K562 (cell line): Measurements from ENCODE around the gene ZNF785. TPM values are rescaled to one million over a fixed set of nuclear protein-coding genes. Genes with fewer than 3 reads are reported as not detected.

Experiments used
- CREBBP ChIP-seq: IDR thresholded peaks from one replicate; pipeline ENCODE4 v1.6.1; 2012; ENCODE audit warnings: low read depth, mild to moderate bottlenecking, control low read depth, inconsistent platforms, low read length
- ELF4 ChIP-seq: fragments of 450-650 bp; formaldehyde crosslinking; IDR thresholded peaks from 2 replicates; pipeline ENCODE4 v1.4.0; 2022; ENCODE audit warnings: missing genetic modification characterization
- MEF2A ChIP-seq: IDR thresholded peaks from 2 replicates; pipeline ENCODE4 v1.6.1; 2011; ENCODE audit warnings: low read depth, mild to moderate bottlenecking, low read length, moderate library complexity; ENCODE audit not compliant: control insufficient read depth
- NFATC3 ChIP-seq: fragments of 450-650 bp; IDR thresholded peaks from 2 replicates; pipeline ENCODE4 v1.6.1; 2017; ENCODE audit warnings: mild to moderate bottlenecking
- PRMT5 ChIP-seq: sonication (generic); formaldehyde crosslinking; IDR thresholded peaks from 2 replicates; pipeline ENCODE4 v1.5.0; 2020; ENCODE audit warnings: missing genetic modification reagents
- TOE1 ChIP-seq, 2 experiments: fragments of 450-650 bp in 1 of 2; sonication (generic) in 1 of 2; formaldehyde crosslinking in 1 of 2; IDR thresholded peaks; 2 replicates each; pipeline versions ENCODE4 v1.7.1 to v1.8.0; 2016 to 2022; ENCODE audit warnings: borderline replicate concordance in 2 of 2, mild to moderate bottlenecking in 2 of 2, antibody characterized with exemption in 1 of 2, inconsistent platforms in 1 of 2, low read depth in 1 of 2, missing genetic modification reagents in 1 of 2, moderate library complexity in 1 of 2
- ZNF766 ChIP-seq: fragments of 200-800 bp; sonication (Bioruptor generic); conservative IDR thresholded peaks from 2 replicates; pipeline ENCODE4 v1.6.1; 2016; ENCODE audit warnings: missing genetic modification characterization, missing compliant biosample characterization
- polyA plus RNA-seq, 8 experiments: library from polyadenylated mRNA; depleted of rRNA in 4 of 8; stranded (reverse) in 5 of 8; unstranded in 3 of 8; fragments of >200 nt; fragmentation: Nextera tagmentation in 2 of 8; fragmentation: Illumina TruSeq in 1 of 8; extraction: Ambion mirVana in 2 of 8; extraction: Trizol in 1 of 8; gene quantifications; 2 replicates each; pipeline versions ENCODE4 v1.2.1 to v1.2.3, GENCODE V29; 2011 to 2014; ENCODE audit warnings: inconsistent platforms in 1 of 8, missing spikeins in 1 of 8
- total RNA-seq, 7 experiments: library from RNA; depleted of rRNA in 6 of 7; stranded (reverse); fragments of >200 nt in 6 of 7; fragmentation: Illumina TruSeq in 2 of 7; extraction: Trizol in 2 of 7; gene quantifications; 2 replicates each; pipeline versions ENCODE4 v1.2.1 to v1.2.3, GENCODE V29; 2011 to 2021; ENCODE audit warnings: low replicate concordance in 1 of 7
- TF ChIP-seq, protein P1 (sequence below): fragments of 450-650 bp; IDR thresholded peaks from 2 replicates; pipeline ENCODE4 v1.6.1; 2014; ENCODE audit warnings: low read depth, mild to moderate bottlenecking, moderate library complexity, borderline replicate concordance
- TF ChIP-seq, protein P2 (sequence below): fragments of 450-650 bp; IDR thresholded peaks from 2 replicates; pipeline ENCODE4 v1.6.1; 2018; ENCODE audit not compliant: partially characterized antibody
- TF ChIP-seq, protein P3 (sequence below): sonication (generic); formaldehyde crosslinking; IDR thresholded peaks from 2 replicates; pipeline ENCODE4 v1.8.1; 2023; ENCODE audit warnings: mild to moderate bottlenecking, missing genetic modification reagents
- TF ChIP-seq, protein P4 (sequence below): fragments of 250-450 bp; sonication (Bioruptor Pico); IDR thresholded peaks from 2 replicates; pipeline ENCODE4 v1.4.0; 2020
- TF ChIP-seq, protein P5 (sequence below): fragments of 250-450 bp; sonication (Bioruptor Pico); IDR thresholded peaks from 2 replicates; pipeline ENCODE4 v1.9.0; 2021; ENCODE audit warnings: mild to moderate bottlenecking, inconsistent platforms

Gene ZNF785
- total and polyA plus RNA-seq, 9 of the 15 experiments (the other 6 are each of a cell fraction or from before 2014, with no cell fraction given): 0.64 to 11.0 (median 6.4) TPM

DNA sequence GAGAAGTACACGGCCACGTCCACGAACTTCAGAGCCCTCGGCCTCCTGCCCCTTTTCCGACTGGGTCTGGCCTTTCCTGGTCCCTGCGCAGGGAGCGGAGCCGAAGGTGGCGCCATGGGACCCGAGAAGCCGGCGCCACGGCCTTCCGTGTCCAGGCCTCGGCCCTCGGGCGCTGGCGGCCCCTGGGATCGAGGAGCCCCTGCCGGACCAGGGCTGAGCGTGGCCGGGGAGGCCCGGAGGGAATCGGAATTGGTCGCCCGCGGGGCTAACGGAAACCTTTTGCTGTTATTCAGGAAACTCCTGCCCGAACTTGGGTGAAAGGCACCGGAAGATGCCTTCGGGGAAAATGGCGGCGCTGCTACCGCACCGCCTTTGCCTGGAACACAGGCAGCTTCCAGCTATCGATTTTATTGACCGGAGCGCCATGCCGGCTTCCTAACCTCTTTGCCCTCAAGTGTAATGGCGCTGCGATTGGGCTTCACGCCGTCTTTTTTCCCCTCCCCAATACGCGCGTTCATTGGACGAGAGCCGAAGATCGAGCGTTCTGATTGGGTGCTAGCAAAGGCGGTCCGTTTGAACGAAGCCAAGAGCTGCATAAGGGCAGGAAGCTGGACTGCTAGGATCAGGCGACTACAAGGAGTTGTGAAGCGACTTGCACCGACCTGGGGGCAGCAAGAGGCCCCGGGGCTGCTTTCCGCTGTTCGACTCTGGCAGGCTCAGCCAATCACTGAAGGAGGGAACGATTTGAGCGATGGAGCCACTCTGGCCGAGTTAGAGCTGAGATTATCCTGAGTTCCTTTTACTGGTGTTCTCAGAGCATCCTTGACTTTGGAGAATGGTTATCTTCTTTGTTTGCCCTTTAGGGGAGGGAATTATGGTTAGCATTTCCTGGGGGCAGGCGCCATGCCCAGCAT lies 24.7 kb upstream of the ZNF785 start, which contains the start of gene ZNF689 (continued):
- TF ChIP-seq, protein P1, sequence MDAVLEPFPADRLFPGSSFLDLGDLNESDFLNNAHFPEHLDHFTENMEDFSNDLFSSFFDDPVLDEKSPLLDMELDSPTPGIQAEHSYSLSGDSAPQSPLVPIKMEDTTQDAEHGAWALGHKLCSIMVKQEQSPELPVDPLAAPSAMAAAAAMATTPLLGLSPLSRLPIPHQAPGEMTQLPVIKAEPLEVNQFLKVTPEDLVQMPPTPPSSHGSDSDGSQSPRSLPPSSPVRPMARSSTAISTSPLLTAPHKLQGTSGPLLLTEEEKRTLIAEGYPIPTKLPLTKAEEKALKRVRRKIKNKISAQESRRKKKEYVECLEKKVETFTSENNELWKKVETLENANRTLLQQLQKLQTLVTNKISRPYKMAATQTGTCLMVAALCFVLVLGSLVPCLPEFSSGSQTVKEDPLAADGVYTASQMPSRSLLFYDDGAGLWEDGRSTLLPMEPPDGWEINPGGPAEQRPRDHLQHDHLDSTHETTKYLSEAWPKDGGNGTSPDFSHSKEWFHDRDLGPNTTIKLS: 0 out of 2 replicates have a peak, but pooled peaks have one; percentile 36
- TF ChIP-seq, protein P2, sequence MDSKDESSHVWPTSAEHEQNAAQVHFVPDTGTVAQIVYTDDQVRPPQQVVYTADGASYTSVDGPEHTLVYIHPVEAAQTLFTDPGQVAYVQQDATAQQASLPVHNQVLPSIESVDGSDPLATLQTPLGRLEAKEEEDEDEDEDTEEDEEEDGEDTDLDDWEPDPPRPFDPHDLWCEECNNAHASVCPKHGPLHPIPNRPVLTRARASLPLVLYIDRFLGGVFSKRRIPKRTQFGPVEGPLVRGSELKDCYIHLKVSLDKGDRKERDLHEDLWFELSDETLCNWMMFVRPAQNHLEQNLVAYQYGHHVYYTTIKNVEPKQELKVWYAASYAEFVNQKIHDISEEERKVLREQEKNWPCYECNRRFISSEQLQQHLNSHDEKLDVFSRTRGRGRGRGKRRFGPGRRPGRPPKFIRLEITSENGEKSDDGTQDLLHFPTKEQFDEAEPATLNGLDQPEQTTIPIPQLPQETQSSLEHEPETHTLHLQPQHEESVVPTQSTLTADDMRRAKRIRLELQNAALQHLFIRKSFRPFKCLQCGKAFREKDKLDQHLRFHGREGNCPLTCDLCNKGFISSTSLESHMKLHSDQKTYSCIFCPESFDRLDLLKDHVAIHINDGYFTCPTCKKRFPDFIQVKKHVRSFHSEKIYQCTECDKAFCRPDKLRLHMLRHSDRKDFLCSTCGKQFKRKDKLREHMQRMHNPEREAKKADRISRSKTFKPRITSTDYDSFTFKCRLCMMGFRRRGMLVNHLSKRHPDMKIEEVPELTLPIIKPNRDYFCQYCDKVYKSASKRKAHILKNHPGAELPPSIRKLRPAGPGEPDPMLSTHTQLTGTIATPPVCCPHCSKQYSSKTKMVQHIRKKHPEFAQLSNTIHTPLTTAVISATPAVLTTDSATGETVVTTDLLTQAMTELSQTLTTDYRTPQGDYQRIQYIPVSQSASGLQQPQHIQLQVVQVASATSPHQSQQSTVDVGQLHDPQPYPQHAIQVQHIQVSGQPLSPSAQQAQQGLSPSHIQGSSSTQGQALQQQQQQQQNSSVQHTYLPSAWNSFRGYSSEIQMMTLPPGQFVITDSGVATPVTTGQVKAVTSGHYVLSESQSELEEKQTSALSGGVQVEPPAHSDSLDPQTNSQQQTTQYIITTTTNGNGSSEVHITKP: peak; percentile 8
- TF ChIP-seq MEF2A: no peak
- TF ChIP-seq, protein P3, sequence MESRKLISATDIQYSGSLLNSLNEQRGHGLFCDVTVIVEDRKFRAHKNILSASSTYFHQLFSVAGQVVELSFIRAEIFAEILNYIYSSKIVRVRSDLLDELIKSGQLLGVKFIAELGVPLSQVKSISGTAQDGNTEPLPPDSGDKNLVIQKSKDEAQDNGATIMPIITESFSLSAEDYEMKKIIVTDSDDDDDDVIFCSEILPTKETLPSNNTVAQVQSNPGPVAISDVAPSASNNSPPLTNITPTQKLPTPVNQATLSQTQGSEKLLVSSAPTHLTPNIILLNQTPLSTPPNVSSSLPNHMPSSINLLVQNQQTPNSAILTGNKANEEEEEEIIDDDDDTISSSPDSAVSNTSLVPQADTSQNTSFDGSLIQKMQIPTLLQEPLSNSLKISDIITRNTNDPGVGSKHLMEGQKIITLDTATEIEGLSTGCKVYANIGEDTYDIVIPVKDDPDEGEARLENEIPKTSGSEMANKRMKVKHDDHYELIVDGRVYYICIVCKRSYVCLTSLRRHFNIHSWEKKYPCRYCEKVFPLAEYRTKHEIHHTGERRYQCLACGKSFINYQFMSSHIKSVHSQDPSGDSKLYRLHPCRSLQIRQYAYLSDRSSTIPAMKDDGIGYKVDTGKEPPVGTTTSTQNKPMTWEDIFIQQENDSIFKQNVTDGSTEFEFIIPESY (CRISPR knock-in tag): 0 out of 2 replicates have a peak, but pooled peaks have one; percentile 12
- TF ChIP-seq ELF4 (CRISPR knock-in tag): peak; percentile 73; the same call in 1 of the 2 replicates
- TF ChIP-seq NFATC3: no peak
- no peak; the same call in 1 of the 2 replicates for TF ChIP-seq PRMT5 (CRISPR knock-in tag)
- TF ChIP-seq, protein P4, sequence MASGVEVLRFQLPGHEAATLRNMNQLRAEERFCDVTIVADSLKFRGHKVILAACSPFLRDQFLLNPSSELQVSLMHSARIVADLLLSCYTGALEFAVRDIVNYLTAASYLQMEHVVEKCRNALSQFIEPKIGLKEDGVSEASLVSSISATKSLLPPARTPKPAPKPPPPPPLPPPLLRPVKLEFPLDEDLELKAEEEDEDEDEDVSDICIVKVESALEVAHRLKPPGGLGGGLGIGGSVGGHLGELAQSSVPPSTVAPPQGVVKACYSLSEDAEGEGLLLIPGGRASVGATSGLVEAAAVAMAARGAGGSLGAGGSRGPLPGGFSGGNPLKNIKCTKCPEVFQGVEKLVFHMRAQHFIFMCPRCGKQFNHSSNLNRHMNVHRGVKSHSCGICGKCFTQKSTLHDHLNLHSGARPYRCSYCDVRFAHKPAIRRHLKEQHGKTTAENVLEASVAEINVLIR (CRISPR knock-in tag): no peak
- TF ChIP-seq CREBBP: no peak
- TF ChIP-seq, protein P5, sequence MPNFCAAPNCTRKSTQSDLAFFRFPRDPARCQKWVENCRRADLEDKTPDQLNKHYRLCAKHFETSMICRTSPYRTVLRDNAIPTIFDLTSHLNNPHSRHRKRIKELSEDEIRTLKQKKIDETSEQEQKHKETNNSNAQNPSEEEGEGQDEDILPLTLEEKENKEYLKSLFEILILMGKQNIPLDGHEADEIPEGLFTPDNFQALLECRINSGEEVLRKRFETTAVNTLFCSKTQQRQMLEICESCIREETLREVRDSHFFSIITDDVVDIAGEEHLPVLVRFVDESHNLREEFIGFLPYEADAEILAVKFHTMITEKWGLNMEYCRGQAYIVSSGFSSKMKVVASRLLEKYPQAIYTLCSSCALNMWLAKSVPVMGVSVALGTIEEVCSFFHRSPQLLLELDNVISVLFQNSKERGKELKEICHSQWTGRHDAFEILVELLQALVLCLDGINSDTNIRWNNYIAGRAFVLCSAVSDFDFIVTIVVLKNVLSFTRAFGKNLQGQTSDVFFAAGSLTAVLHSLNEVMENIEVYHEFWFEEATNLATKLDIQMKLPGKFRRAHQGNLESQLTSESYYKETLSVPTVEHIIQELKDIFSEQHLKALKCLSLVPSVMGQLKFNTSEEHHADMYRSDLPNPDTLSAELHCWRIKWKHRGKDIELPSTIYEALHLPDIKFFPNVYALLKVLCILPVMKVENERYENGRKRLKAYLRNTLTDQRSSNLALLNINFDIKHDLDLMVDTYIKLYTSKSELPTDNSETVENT (CRISPR knock-in tag): no peak
- peak; percentile 84; the same call in 1 of the 2 replicates for TF ChIP-seq ZNF766 (CRISPR knock-in tag)
- 0 out of 2 replicates have a peak, but pooled peaks have one; percentile 21 for TF ChIP-seq TOE1 (IDR thresholded peaks at IDR 0.05; ENCODE audit: borderline replicate concordance)
- TF ChIP-seq TOE1 (CRISPR knock-in tag; IDR thresholded peaks at IDR 0.05; ENCODE audit: borderline replicate concordance, low read depth): peak; percentile 65
